ENCODE results near the gene RPL29.

DNA sequence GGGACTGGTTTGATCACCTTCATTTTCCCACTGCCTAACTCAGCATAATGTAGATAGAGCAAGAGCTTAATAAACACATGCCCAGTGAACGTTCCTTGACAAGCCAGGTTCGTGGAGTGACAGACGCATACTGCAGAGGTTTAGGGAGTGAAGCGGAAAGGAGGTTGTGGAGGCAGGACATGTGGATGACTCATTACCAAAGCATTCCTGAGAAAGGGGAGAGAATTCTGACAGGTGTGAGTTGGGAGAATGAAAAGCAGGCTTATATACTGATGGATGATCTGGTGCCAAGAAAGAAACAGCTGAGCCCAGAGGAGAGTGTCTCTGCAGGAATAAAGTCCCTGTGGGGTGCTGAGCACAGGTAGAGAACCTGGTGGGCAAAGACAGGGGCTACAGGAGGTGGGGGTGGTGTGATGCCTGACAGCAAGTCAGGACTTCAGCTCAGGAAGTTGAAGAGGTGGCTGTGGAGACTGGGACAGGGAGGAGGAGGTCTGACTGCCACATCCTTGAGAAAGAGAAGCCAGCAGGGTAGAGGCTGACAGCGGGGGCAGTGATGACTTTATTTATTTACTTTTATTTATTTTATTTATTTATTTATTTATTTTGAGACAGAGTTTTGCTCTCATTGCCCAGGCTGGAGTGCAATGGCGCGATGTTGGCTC lies 2.4 kb upstream of the RPL29 start:
- TF ChIP-seq CTCF (IDR thresholded peaks at IDR 0.05) (no peak), EP300 (IDR thresholded peaks at IDR 0.05) (no peak)

Data from upper lobe of left lung (tissue), 4 donors.